Measurements from ENCODE around the gene CMBL.
"Not testable (repeated sequence)": the region's sequence is repeated elsewhere in the genome, so short reads cannot be mapped to it uniquely, and the experiment has no call there.

Gene CMBL

GRCh38 chr5:10315824-10316509, 8.3 kb upstream of the CMBL start:
- no peak for DNase-seq (ENCODE audit: low read depth)
- TF ChIP-seq CTCF (IDR thresholded peaks at IDR 0.05; ENCODE audit: low read length, missing control alignments) = no peak

GRCh38 chr5:10315201-10315600, 7.5 kb upstream of the CMBL start:
- DNase-seq (ENCODE audit: low read depth) = no peak
- no peak overlapping the region for H3K4me3 ChIP-seq (replicated peaks; ENCODE audit: low read depth, low read length)
- TF ChIP-seq CTCF (IDR thresholded peaks at IDR 0.05; ENCODE audit: low read length, missing control alignments) = no peak

More at GRCh38 chr5:10315824-10316509, 8.3 kb upstream of the CMBL start:
- H3K4me3 ChIP-seq (replicated peaks; ENCODE audit: low read depth, low read length) = no peak overlapping the region

- TF ChIP-seq CTCF (IDR thresholded peaks at IDR 0.05; ENCODE audit: low read length, missing control alignments) = no peak
- no peak for DNase-seq (ENCODE audit: low read depth)
- H3K4me3 ChIP-seq (replicated peaks; ENCODE audit: low read depth, low read length) = no peak overlapping the region
Measured at GRCh38 chr5:10311595-10312425, 4.1 kb upstream of the CMBL start.

GRCh38 chr5:10310835-10311570, 3.3 kb upstream of the CMBL start:
- DNase-seq (ENCODE audit: low read depth); H3K4me3 ChIP-seq (replicated peaks; ENCODE audit: low read depth, low read length): not testable (repeated sequence)

- DNase-seq (ENCODE audit: low read depth) = peak; percentile 22
- TF ChIP-seq CTCF (IDR thresholded peaks at IDR 0.05; ENCODE audit: low read length, missing control alignments) = no peak
Measured at GRCh38 chr5:10310066-10310779, 2.5 kb upstream of the CMBL start.

GRCh38 chr5:10308844-10309243, 1.1 kb upstream of the CMBL start:
- TF ChIP-seq CTCF (IDR thresholded peaks at IDR 0.05; ENCODE audit: low read length, missing control alignments) = no peak
- H3K4me3 ChIP-seq (replicated peaks; ENCODE audit: low read depth, low read length) = no peak overlapping the region
- DNase-seq (ENCODE audit: low read depth) = no peak

More at GRCh38 chr5:10310066-10310779, 2.5 kb upstream of the CMBL start:
- no peak overlapping the region for H3K4me3 ChIP-seq (replicated peaks; ENCODE audit: low read depth, low read length)
